H1 (cell line): ENCODE data around the gene MRPL28. TPM values are rescaled to one million over a fixed set of nuclear protein-coding genes. Genes with fewer than 3 reads are reported as not detected.

Source experiments
- ATF3 ChIP-seq: IDR thresholded peaks from 2 replicates; pipeline ENCODE4 v1.6.1; 2011; ENCODE audit warnings: low read depth, mild to moderate bottlenecking, low read length; ENCODE audit not compliant: insufficient read depth
- BCL11A ChIP-seq, 2 experiments: IDR thresholded peaks; one replicate each; pipeline ENCODE4 v1.6.1; 2011; ENCODE audit warnings: low read depth in 2 of 2, low read length in 2 of 2, mild to moderate bottlenecking in 2 of 2
- CBX5 ChIP-seq: fragments of 300-800, 300-1000 bp; sonication (generic); IDR thresholded peaks from 2 replicates; pipeline ENCODE4 v1.7.1; 2016; ENCODE audit warnings: antibody characterized with exemption, low read length, low read depth
- CBX8 ChIP-seq: fragments of 300-800, 300-1000 bp; sonication (generic); IDR thresholded peaks from 2 replicates; pipeline ENCODE4 v1.7.1; 2016; ENCODE audit warnings: low read depth, low read length, borderline replicate concordance
- RBBP5 ChIP-seq: IDR thresholded peaks from 2 replicates; pipeline ENCODE4 v1.7.1; 2012; ENCODE audit warnings: low read depth, mild to moderate bottlenecking, inconsistent platforms, low read length, moderate library complexity, borderline replicate concordance
- RFX5 ChIP-seq: IDR thresholded peaks from 2 replicates; pipeline ENCODE4 v1.6.1; 2011; ENCODE audit warnings: low read depth, low read length, improper control_type of control experiment, borderline replicate concordance
- YY1 ChIP-seq: IDR thresholded peaks from 2 replicates; pipeline ENCODE4 v1.6.1; 2011; ENCODE audit warnings: low read depth, mild to moderate bottlenecking, low read length
- polyA plus RNA-seq, 7 experiments: library from polyadenylated mRNA; depleted of rRNA in 3 of 7; stranded (reverse) in 5 of 7; unstranded in 2 of 7; fragments of >200 nt in 5 of 7; fragments of 200-250 nt in 2 of 7; gene quantifications; 1 replicate in 5 of 7; 2 replicates in 1 of 7; 4 replicates in 1 of 7; pipeline versions ENCODE4 v1.2.1 to v1.2.3, GENCODE V29; 2011 to 2013; ENCODE audit warnings: missing spikeins in 2 of 7, mixed read lengths in 2 of 7
- total RNA-seq: library from RNA; stranded (reverse); fragmentation: NEBNext Ultra II Directional; extraction: Animal tissue kit (Norgen Biotek cat#: 25700); gene quantifications from 2 replicates; pipeline ENCODE4 v1.2.1, GENCODE V29; 2021

Gene MRPL28
- total and polyA plus RNA-seq, 2 of the 8 experiments (the other 6 are each of a cell fraction or from before 2014, with no cell fraction given) = 88.9 to 188 TPM

DNA sequence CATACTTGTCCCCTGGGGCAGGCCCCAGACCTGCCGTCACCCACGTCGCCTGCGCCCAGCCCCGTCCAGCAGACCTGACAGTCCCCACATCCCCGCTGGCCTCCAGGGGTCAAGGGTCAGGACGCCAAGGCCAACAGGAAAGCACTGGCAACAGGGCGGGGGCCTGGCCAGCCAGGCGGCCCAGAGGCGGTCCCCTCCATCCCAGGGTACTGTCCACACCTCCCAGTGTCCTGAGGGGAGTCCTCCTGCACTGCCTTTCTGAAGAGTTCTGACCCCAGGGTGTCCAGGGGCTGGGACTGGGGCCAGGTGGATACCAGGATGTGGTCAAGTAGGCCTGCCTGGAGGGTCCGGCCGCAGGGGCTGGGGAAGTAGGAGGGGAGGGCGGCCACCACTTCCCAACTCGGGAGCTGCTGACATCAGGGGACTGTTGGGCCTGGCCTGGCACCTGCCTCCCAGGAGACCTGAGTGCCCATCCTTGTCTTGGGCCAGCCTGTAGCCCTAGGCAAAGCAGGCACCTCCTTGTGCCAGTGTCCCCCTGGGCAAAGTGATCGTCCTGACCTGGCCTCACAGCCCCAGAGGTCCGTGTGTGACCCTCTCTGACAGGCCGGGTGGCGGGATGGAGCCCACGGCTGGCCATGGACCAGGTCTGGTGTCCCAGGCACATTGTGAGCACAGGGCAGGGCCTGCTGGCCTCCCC, 11.1 kb downstream of the MRPL28 start (continued):
- TF ChIP-seq CBX8 (no peak), RFX5 (no peak), RBBP5 (no peak), BCL11A (IDR thresholded peaks at IDR 0.05; ENCODE audit: low read depth in 2 of 2, low read length in 2 of 2) (no peak), YY1 (no peak), CBX5 (no peak), ATF3 (no peak)
- TF ChIP-seq, all 59 proteins: peak for 0
